Right renal cortex interstitium (tissue), 3 donors: Measurements from ENCODE around the gene ACOXL. TPM values are rescaled to one million over a fixed set of nuclear protein-coding genes. Genes with fewer than 3 reads are reported as not detected.

Source experiments
- DNase-seq, 3 donors: peaks; one replicate each; pipeline ENCODE4 v3.0.0-alpha.2; 2013; ENCODE audit warnings: low read depth in 3 of 3, low spot score in 2 of 3
- polyA plus RNA-seq, 3 donors: library from polyadenylated mRNA; unstranded; fragments of 120-200 nt; gene quantifications; one replicate each; pipeline ENCODE4 v1.2.1, GENCODE V29; 2013; ENCODE audit not compliant: insufficient read length in 3 of 3

ACOXL gene
- polyA plus RNA-seq, 3 donors, result 0.35 to 0.83 (median 0.62) TPM

GRCh38 chr2:110717734-110718133 is 14.6 kb upstream of the ACOXL start:
- no peak for DNase-seq

- no peak for DNase-seq
These were observed 14.0 kb upstream of the ACOXL start for GRCh38 chr2:110718382-110718781.

- no peak for DNase-seq
These were observed 13.4 kb upstream of the ACOXL start for GRCh38 chr2:110718990-110719389.

- DNase-seq, result no peak
These were observed 11.8 kb upstream of the ACOXL start for GRCh38 chr2:110720547-110720946.

GRCh38 chr2:110724820-110725219 is 7.6 kb upstream of the ACOXL start:
- DNase-seq, result no peak

- no peak for DNase-seq
These were observed 7.0 kb upstream of the ACOXL start for GRCh38 chr2:110725370-110725769.

GRCh38 chr2:110725859-110726258 is 6.5 kb upstream of the ACOXL start:
- DNase-seq, result no peak

GRCh38 chr2:110726285-110726684 is 6.1 kb upstream of the ACOXL start:
- DNase-seq, result no peak

GRCh38 chr2:110727923-110728322 is 4.5 kb upstream of the ACOXL start:
- no peak for DNase-seq

GRCh38 chr2:110729106-110729505 is 3.3 kb upstream of the ACOXL start:
- DNase-seq, result no peak

GRCh38 chr2:110731064-110731463 is 1.3 kb upstream of the ACOXL start:
- no peak for DNase-seq

- no peak for DNase-seq
These were observed 3.0 kb downstream of the ACOXL start for GRCh38 chr2:110735366-110735765.

GRCh38 chr2:110737783-110738182 is 5.4 kb downstream of the ACOXL start:
- DNase-seq, result no peak

- no peak for DNase-seq
These were observed 8.5 kb downstream of the ACOXL start for GRCh38 chr2:110740747-110741349.

- no peak for DNase-seq
These were observed 9.2 kb downstream of the ACOXL start for GRCh38 chr2:110741491-110741980.

GRCh38 chr2:110742412-110742811 is 10.0 kb downstream of the ACOXL start:
- DNase-seq, result no peak

GRCh38 chr2:110743600-110743999 is 11.2 kb downstream of the ACOXL start:
- DNase-seq, result no peak

- DNase-seq, result no peak
These were observed 12.1 kb downstream of the ACOXL start for GRCh38 chr2:110744429-110744828.

GRCh38 chr2:110745048-110745447 is 12.7 kb downstream of the ACOXL start:
- no peak for DNase-seq

GRCh38 chr2:110746586-110747521 is 14.5 kb downstream of the ACOXL start:
- DNase-seq, result no peak

- no peak for DNase-seq
These were observed 15.4 kb downstream of the ACOXL start for GRCh38 chr2:110747522-110748488.
